ENCODE measurements around the gene ETF1. TPM values are rescaled to one million over a fixed set of nuclear protein-coding genes. Genes with fewer than 3 reads are reported as not detected.

The ETF1 gene
- total RNA-seq, 1 experiment from 2014 or later, result 208 TPM

- peak; percentile 99 for DNase-seq (ENCODE audit: low read depth)
Observed at GRCh38 chr5:138464008-138464387, 79.0 kb downstream of the ETF1 start.

GRCh38 chr5:138463419-138464007 lies 79.5 kb downstream of the ETF1 start:
- peak; percentile 25 for DNase-seq (ENCODE audit: low read depth)

GRCh38 chr5:138461343-138462125 lies 81.5 kb downstream of the ETF1 start:
- peak; percentile 83 for DNase-seq (ENCODE audit: low read depth)

- no peak for DNase-seq (ENCODE audit: low read depth)
Observed at GRCh38 chr5:138460032-138460693, 82.9 kb downstream of the ETF1 start.

- DNase-seq (ENCODE audit: low read depth), result no peak
Observed at GRCh38 chr5:138459311-138459933, 83.6 kb downstream of the ETF1 start.

- DNase-seq (ENCODE audit: low read depth), result no peak
Observed at GRCh38 chr5:138458856-138459255, 84.2 kb downstream of the ETF1 start.

- no peak for DNase-seq (ENCODE audit: low read depth)
Observed at GRCh38 chr5:138458384-138458783, 84.7 kb downstream of the ETF1 start.

- no peak for DNase-seq (ENCODE audit: low read depth)
Observed at GRCh38 chr5:138457531-138458275, 85.3 kb downstream of the ETF1 start.

Other genes with a start within 250 kb of the ETF1 start
- 57.4 and 60.2 TPM in 2 replicates for gene CDC25C, start 211.4 kb downstream of the ETF1 start, total RNA-seq (2014; rRNA removed; shearing (Covaris generic))
- gene FAM53C, start 205.0 kb downstream of the ETF1 start, total RNA-seq (2014; rRNA removed; shearing (Covaris generic)), result 19.5 and 24.1 TPM in 2 replicates
- 34.5 and 34.9 TPM in 2 replicates for gene KDM3B, start 190.6 kb downstream of the ETF1 start, total RNA-seq (2014; rRNA removed; shearing (Covaris generic))
- 3.4 and 12.3 TPM in 2 replicates for gene REEP2, start 104.2 kb downstream of the ETF1 start, total RNA-seq (2014; rRNA removed; shearing (Covaris generic))
- gene EGR1, start 77.8 kb downstream of the ETF1 start, total RNA-seq (2014; rRNA removed; shearing (Covaris generic)), result 9.7 and 11.5 TPM in 2 replicates
- gene HSPA9, start 32.2 kb upstream of the ETF1 start, total RNA-seq (2014; rRNA removed; shearing (Covaris generic)), result 553 and 581 TPM in 2 replicates
- gene CTNNA1, start 210.2 kb upstream of the ETF1 start, total RNA-seq (2014; rRNA removed; shearing (Covaris generic)), result 255 and 285 TPM in 2 replicates

All from Daoy (cell line).